Measurements from ENCODE around the gene INS.

Gene INS

DNA sequence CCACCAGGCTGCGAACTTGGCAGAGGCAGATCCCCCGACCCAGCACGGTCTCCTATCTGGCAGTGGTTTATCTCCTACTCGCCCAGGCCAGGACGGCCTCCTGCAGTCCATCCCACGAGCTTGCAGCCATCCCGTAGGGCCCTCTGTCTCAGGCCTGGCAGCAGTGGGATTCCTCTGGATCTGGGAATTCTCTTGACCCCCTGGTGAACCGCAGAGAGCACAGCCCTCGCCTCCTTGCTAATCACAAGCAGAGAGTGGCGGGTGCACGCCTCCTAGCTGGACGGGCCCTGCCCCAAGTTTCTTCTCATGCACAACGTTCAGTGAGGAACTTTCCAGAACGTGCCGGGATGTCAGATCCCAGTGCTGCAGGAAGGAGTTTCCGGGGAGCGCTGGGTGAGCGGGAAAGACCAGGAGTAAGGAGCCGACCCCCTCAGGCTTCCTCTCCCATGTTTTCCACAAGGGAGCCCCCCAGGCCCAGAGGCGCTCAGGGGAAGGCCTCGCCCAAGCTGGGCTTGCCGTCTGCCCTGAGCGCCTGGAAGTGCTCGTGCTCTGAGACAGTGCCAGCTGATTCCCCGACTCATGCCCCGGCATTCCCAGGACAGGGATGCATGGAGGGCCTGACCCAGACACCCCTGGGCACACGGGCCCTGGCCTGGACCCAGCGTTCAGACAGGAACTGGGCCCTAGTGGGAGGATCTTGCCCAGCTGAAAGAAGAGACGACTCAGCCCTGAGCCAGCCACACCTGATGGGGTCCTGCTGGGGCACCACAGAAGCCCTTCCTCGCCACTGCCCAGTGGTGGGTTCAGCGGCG, 46.4 kb downstream of the INS start:
- no peak for DNase-seq (ENCODE audit: low read depth)

DNA sequence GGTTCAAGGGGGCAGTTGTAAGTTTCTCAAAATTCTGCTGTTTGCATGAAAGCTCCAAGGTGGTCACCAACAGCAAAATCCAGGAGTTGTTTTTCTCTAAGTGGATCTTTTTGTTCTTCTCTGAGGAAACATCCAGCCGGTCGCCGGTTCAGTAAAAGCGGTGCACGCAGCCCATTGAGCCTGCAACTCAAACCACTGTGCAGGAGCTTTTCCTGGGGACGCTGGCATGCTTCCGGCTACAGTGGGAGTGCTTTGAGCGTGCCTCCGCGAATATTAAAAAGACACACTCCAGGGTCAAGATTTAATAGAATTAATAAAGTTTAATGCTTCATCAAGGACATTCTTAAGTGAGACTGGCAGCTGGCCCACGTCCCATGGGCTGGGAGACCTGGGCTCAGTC, 47.2 kb downstream of the INS start:
- DNase-seq (ENCODE audit: low read depth) = no peak

GRCh38 chr11:2110521-2110920, 50.5 kb downstream of the INS start:
- DNase-seq (ENCODE audit: low read depth) = no peak

Measured in fibroblast of gingiva (primary cell).